Loucy (cell line): ENCODE results near the gene CFAP45.

ENCODE experiments used
- CTCF ChIP-seq: fragments of 200-600 bp; sonication (generic); conservative IDR thresholded peaks from 2 replicates; pipeline ENCODE4 v1.5.1; 2014; ENCODE audit warnings: mild to moderate bottlenecking, antibody characterized with exemption, low read length
- EZH2phosphoT487 ChIP-seq: fragments of 200-600 bp; IDR thresholded peaks from 2 replicates; pipeline ENCODE4 v1.6.1; 2018; ENCODE audit warnings: antibody characterized with exemption, mild to moderate bottlenecking, moderate library complexity, borderline replicate concordance

GRCh38 chr1:159827102-159827490 lies 72.9 kb downstream of the CFAP45 start:
- no peak for TF ChIP-seq EZH2phosphoT487
- no peak for TF ChIP-seq CTCF
